HG02610 (cell line): ENCODE measurements around the gene ZFP69.
"Not testable (repeated sequence)": the region's sequence is repeated elsewhere in the genome, so short reads cannot be mapped to it uniquely, and the experiment has no call there.

Experiments used
- ATAC-seq: cut with Tn5 transposase; IDR thresholded peaks from one replicate; pipeline ENCODE4 v1.9.1; 2021; ENCODE audit warnings: mild to moderate bottlenecking, moderate library complexity; ENCODE audit not compliant: unreplicated experiment

Gene ZFP69

DNA sequence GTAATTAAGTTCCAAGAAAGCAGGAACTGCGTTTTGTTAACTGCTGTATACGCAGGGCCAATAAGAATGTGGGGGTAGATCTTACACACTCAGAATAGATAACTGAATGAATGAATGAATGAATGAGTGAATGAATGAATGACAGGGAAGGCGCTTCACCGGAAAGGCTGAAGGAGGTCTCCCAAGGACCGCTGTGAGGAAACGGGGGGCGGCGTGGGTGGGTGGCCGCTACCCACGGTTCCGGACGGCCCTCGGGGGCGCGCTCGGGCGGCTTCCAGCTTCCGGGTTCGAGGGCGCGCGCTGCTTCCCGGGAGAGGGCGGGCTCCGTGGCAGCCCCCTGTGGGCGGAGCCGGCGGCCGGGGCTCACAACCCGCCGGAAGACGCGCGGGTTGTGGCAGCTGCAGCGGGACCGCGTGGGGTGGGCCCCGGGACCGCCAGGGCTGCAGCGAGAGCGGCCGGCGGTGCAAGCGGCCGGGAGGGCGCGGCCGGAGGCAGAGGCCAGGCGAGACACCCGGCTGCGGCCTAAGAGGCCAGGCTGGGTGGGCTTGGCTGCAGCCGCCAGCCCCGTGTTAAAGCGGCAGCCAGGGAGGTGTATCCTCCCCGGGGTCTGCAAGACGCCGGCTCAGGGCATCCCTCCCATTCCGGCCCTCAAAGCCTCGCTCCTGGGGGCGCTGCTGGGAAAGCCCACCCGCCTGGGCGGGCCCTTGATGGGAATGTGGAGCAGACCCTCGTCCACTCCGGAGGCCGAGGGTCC lies at the start of gene ZFP69:
Gene ZFP69 (plus strand): TSS at position 367 of the 754 bp plus-strand sequence. CDS start 2,072 bp downstream, outside the sequence.
- peak; percentile 87 for ATAC-seq

GRCh38 chr1:40431385-40431784 lies 45.7 kb upstream of the ZFP69 start:
- no peak for ATAC-seq

DNA sequence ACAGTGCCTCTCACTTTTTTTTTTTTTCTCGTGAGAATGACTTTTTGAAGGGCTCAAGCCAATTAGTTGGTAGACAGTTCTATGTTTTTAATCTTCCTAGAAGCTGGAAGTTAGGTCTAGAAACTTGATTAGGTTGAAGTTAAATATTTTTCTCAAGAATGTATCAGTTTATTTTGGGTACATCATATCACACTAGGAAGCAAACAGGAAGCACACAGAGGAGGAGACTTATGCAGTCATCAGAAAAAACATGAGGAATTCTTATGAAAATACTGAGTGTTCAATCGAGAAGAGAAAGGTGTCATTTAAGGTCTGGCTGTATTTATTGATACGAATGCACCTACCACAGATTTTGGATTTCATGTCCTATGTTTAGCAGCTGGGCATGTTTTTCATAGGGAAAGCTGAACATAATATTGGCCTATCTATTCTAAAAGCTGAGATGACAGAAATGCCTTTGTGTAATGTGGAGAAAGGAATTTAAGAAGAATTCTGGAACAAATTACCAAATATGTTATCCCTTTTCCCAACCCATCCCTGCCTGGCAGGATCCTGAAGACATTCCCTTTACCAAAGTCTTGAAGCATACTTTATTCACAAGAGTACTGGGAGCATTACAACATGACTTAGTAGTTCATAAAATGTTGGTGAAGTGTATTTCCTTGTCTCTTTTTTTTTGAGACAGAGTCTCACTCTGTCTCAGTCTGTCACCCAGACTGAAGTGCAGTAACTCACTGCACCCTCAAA lies 44.3 kb upstream of the ZFP69 start:
- no peak for ATAC-seq

DNA sequence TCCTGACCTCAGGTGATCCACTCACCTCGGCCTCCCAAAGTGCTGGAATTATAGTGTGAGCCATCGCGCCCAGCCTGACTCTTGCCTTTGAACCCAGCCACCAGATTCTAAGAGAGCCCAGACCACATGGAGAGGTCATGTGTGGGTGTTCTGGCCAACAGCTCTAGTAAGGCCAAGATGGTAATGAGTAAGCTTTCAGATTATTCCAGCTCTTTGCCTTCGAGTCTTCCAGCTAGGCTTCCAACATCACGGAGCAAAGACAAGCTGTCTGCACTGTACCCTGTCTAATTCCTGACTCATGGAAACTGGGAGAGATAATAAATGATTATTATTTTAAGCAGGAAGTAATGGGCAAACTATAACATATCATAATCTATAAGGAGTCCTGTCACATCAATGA lies 41.6 kb upstream of the ZFP69 start:
- no peak for ATAC-seq

- ATAC-seq: no peak
These were observed 41.2 kb upstream of the ZFP69 start for GRCh38 chr1:40435876-40436275.

DNA sequence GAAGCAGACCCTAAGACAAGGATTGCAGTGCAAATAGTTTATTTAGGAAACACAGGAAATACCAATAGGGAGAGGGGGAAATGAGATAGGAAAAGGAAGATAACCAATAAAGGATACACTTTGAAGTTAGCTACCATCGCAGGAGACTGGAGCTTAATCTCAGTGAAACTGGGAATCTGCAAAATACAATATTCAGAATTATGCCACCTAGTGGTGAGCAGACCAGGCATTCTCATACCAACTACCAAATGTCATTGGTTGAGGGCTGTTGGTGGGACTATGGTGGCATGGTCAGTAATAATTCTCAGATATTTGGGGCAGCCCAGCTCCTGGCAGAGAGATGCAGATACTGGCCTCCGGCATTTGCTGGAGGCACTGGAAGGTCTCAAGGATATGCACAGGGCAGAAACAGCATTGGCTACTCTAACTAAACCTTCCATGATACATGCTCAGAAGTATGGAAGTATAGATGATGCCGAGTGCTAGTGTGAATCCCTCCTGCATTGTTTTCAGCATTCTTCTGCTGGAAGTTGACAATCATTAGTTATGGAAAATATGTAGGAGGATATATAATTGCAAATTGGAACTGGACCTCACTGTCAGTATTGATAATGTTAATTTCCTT lies 38.6 kb upstream of the ZFP69 start:
- no peak for ATAC-seq

DNA sequence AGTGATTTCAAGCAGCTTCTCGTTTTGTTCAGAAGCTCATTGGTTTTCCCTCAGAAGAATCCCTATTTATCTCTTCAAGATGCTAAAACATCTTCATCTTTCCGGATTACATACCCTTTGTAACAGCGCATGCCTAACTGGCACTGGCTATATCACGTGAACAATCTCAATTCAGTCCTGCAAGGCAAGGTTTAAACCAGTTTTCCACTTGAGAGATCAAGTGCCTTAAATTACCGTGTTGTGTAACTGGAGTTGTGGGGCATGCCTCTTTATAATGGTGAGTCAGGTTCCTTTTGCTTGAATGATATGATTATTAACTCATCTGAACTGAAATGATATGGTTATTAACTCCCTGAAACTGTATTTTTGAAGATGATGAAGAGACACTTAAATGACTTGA lies 37.8 kb upstream of the ZFP69 start:
- ATAC-seq: no peak

GRCh38 chr1:40449684-40450494 lies 27.2 kb upstream of the ZFP69 start, which contains the start of gene ZFP69B:
TSS of gene ZFP69B (plus strand) at chr1:40450476. CDS start at chr1:40450962, 486 bp downstream.
- peak; percentile 82 for ATAC-seq

DNA sequence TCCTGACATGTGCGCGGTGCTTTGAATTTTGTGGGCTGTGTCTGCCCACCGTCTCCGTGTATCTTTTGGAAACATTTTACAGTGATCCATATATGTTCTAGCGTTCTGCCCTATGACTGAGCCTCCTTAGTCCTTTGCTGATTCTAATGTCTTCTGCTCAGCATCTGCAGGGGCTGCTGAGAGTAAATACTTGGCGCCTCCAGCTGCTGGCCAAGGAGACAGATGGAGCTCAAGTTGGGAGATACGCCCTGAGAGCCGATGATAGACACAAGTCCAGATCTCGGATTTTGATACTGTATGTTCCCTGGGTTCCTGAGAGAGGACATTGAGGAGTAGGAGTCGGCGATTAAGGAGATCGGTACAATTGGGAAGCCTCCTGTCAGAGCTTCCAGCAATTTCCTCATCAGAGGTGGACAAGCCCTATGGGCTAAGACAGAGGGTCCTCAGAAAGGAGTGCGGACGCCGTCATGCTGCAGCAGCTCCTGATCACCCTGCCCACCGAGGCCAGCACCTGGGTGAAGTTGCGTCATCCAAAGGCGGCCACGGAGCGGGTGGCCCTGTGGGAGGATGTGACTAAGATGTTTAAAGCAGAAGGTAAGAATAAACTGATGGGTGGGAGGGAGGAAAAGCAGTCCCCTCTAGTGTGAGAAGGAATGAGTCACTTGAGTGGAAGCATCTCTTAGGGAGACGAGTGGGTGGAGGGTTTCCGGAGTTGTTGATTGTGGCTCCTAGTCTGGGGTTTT lies 26.4 kb upstream of the ZFP69 start:
- peak; percentile 33 for ATAC-seq

DNA sequence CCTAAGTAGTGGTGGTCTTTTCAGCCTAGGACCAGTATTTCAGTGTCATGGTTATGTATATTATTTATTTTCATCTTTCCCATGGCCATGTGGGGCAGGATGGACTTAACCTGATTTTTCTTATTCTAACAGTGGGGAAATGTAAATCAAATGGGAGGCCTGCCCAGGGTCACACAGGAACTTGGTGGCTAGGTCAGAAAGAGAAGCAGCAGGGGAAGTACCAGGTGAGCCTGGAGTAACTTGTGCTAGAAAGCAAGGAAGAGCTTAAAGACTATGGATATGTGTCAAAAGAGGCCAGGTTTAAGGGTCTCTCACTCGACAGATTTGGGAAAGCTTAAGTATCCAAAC lies 25.9 kb upstream of the ZFP69 start:
- ATAC-seq: no peak

GRCh38 chr1:40454873-40455272 lies 22.2 kb upstream of the ZFP69 start:
- ATAC-seq: no peak

DNA sequence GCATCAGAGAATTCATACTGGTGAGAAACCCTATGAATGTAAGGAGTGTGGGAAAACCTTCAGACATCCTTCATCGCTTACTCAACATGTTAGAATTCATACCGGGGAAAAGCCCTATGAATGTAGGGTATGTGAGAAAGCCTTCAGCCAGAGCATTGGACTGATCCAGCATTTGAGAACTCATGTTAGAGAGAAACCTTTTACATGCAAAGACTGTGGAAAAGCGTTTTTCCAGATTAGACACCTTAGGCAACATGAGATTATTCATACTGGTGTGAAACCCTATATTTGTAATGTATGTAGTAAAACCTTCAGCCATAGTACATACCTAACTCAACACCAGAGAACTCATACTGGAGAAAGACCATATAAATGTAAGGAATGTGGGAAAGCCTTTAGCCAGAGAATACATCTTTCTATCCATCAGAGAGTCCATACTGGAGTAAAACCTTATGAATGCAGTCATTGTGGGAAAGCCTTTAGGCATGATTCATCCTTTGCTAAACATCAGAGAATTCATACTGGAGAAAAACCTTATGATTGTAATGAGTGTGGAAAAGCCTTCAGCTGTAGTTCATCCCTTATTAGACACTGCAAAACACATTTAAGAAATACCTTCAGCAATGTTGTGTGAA lies 14.0 kb upstream of the ZFP69 start:
- ATAC-seq: no peak

GRCh38 chr1:40469327-40469726 lies 7.8 kb upstream of the ZFP69 start:
- ATAC-seq: no peak

DNA sequence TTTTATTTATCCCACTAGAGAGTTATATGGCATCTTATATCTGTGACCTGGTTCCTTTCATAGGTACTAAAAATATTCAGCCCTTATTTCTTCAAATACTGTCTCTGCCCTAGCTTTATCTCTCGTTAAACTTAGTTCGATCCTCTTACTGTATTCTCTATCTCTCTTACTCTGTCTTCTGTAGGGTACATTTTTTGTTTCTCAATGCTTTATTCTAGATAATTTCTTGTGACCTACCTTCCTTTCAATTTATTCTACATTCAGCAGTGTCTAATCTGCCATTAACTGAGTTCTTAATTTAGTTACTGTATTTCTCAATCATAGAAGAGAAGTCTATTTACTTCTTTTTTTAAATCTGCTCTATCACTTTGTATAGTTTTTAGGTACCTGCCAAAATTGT lies 1.8 kb upstream of the ZFP69 start:
- ATAC-seq: no peak

DNA sequence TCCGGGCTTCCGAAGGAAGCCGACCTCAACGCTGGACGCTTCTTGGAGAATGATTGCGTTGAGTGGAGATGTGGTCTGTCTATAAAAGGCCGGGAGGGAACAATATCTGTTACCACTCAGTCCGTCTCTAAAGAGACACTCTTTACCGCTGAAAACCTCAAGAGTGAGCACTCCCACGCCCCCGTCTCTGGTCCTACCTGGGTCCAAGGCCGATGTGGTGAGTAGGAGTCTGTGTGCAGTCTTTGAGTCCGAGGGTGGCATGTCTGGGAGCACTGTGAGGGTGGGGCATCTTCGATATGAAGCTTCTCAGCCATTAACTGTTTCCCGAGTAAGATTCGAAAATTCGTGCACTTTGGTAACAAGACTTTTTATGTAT lies 576 bp downstream of the ZFP69 start:
- peak; percentile 29 for ATAC-seq

- ATAC-seq: no peak
These were observed 1.2 kb downstream of the ZFP69 start for GRCh38 chr1:40478276-40478675.

DNA sequence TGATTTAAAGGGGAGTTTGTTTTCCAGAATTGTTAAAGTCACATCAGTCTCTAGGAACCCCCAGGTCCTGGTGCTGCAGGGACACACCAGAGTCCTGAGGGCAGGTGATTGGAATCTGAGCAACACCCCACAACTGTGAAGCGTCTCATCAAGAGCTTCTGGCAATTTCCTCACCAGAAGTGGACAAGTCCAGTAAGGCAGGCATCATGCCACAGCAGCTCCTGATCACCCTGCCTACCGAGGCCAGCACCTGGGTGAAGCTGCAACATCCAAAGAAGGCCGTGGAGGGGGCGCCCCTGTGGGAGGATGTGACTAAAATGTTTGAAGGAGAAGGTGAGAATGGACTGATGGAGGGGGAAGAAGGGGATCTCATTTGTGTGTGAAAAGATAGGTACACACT lies 2.1 kb downstream of the ZFP69 start:
- no peak for ATAC-seq

GRCh38 chr1:40495315-40495903 lies 18.3 kb downstream of the ZFP69 start:
- no peak for ATAC-seq

DNA sequence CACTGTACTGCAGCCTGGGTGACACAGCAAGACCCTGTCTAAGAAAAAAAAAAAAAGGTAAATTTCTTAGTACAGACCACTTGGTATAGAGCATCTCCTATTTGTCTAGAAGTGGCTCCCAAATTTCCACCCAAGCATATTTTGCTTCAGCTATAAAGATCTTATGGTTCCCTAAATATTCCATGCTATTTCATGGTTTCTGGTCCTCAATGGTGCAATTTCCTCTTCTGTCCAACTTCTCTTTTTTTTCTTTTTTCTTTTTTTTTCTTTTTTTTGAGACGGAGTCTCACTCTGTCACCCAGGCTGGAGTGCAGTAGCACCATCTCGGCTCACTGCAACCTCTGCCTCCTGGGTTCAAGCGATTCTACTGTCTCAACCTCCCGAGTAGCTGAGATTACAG lies 25.6 kb downstream of the ZFP69 start:
- ATAC-seq: not testable (repeated sequence)

- no peak for ATAC-seq
These were observed 30.9 kb downstream of the ZFP69 start for GRCh38 chr1:40507973-40508372.
